ENCODE measurements around the gene ZSWIM3. TPM values are rescaled to one million over a fixed set of nuclear protein-coding genes. Genes with fewer than 3 reads are reported as not detected.
A peak's percentile ranks its signal among the peaks of the same experiment; 100 is the strongest.
"Not testable (repeated sequence)": the region's sequence is repeated elsewhere in the genome, so short reads cannot be mapped to it uniquely, and the experiment has no call there.

The ZSWIM3 gene
- total and polyA plus RNA-seq, 8 donors: 3.5 to 6.7 (median 5.7) TPM

DNA sequence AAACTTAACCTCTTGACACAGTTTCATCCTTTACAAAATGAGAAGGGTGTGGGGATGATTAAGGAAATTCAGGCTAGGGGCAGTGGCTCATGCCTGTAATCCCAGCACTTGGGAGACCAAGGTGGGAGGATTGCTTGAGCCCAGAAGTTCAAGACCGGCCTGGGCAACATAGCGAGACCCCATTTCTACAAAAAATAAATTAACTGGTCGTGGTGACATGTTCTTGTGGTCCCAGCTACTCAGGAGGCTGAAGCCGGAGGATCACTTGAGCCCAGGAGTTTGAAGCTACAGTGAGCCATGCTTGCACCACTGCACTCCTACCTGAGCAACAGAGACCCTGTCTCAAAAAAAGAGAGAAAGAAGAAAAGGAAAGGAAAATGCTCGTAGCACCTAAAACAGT lies 9.0 kb downstream of the ZSWIM3 start:
- ATAC-seq: no peak
- H3K27me3 ChIP-seq: no peaks in the 10 kb centered on the region
- H3K4me1 ChIP-seq: peaks cover 0 to 5% of the 10 kb centered on the region in 2 donors
- H3K36me3 ChIP-seq: no peaks in the 10 kb centered on the region
- no peaks in the 10 kb centered on the region for H3K9me3 ChIP-seq
- intact Hi-C loops (cut with DNase I): no loop called here
- no peak overlapping the region for H3K27ac ChIP-seq
- TF ChIP-seq CTCF (IDR thresholded peaks at IDR 0.05): no peak
- no peak for DNase-seq
- H3K4me3 ChIP-seq: no peak overlapping the region

DNA sequence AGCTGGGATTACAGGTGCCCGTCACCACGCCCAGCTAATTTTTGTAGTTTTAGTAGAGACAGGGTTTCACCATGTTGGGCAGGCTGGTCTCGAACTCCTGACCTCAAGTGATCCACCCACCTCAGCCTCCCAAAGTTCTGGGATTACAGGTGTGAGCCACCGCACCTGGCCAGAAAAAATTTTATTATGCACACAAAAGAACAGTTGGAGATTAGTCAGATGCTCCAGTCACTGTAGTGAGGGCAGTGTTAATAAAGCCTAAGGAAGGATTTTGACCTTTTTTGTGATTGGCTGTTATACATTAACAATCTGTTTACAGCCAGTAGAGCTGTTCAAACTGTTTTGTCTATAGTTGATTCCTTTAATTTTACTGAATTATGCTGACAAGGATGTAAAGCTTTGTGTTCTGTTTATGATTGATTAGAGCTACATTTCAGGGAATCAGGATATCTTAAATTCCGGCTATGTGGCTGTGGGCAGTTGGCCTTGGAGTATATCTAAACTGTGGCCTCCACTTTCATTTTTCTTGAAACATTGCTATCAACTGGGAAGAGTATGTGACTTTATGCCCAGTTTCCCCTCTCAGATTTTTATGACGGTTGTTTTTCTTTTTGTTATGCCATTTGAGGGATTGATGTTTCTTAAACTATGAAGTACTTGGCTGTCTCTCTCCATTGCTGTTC lies 9.9 kb downstream of the ZSWIM3 start:
- Histone ChIP-seq H3K4me3 (no peak overlapping the region), H3K27me3 (no peaks in the 10 kb centered on the region), H3K36me3 (no peaks in the 10 kb centered on the region), H3K4me1 (peaks cover 0 to 5% of the 10 kb centered on the region in 2 donors), H3K9me3 (no peaks in the 10 kb centered on the region), H3K27ac (no peak overlapping the region)
- ATAC-seq (peak; percentile 33), DNase-seq (no peak)
- no peak for TF ChIP-seq CTCF (IDR thresholded peaks at IDR 0.05)
- intact Hi-C loops (cut with DNase I): no loop called here

DNA sequence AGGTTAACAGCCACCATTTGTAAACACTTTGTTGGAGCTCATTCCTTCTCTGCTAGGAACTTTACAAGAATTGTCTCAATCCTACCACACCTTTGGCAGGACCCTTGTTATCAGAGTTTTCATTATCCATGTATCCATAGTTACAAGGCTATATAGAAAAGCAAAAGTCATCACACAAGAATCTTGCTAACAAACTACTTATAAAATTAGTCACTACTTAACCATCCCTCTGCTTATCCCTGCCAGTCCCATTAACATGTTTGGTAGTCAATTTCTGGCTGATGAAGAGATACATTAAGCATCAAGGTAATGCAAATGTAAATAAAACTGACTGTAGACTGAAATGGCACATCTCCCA lies 10.4 kb downstream of the ZSWIM3 start:
- intact Hi-C loops (cut with DNase I): no loop called here
- TF ChIP-seq CTCF (IDR thresholded peaks at IDR 0.05): no peak
- Histone ChIP-seq H3K27me3 (no peaks in the 10 kb centered on the region), H3K4me1 (peaks cover 0 to 5% of the 10 kb centered on the region in 2 donors), H3K36me3 (peaks cover 0 to 1% of the 10 kb centered on the region in 2 donors), H3K9me3 (no peaks in the 10 kb centered on the region), H3K27ac (no peak overlapping the region), H3K4me3 (no peak overlapping the region)
- ATAC-seq (peak; percentile 74), DNase-seq (no peak)

GRCh38 chr20:45872626-45873025 lies 15.2 kb downstream of the ZSWIM3 start:
- no peak overlapping the region for H3K27ac ChIP-seq
- no peak for TF ChIP-seq CTCF (IDR thresholded peaks at IDR 0.05)
- H3K4me1 ChIP-seq: no peaks in the 10 kb centered on the region
- no peak for ATAC-seq
- H3K9me3 ChIP-seq: no peaks in the 10 kb centered on the region
- DNase-seq: no peak
- no peaks in the 10 kb centered on the region for H3K27me3 ChIP-seq
- intact Hi-C loops (cut with DNase I): no loop called here
- H3K4me3 ChIP-seq: no peak overlapping the region
- H3K36me3 ChIP-seq: peaks cover 0 to 16% of the 10 kb centered on the region in 2 donors

GRCh38 chr20:45873409-45874103 lies 16.1 kb downstream of the ZSWIM3 start:
- H3K36me3 ChIP-seq: peaks cover 0 to 25% of the 10 kb centered on the region in 2 donors
- no peaks in the 10 kb centered on the region for H3K9me3 ChIP-seq
- DNase-seq (no peak), ATAC-seq (no peak)
- no peaks in the 10 kb centered on the region for H3K27me3 ChIP-seq
- intact Hi-C loops (cut with DNase I): no loop called here
- H3K4me1 ChIP-seq: no peaks in the 10 kb centered on the region
- no peak for TF ChIP-seq CTCF (IDR thresholded peaks at IDR 0.05)
- H3K4me3 ChIP-seq: no peak overlapping the region
- H3K27ac ChIP-seq: no peak overlapping the region

- H3K9me3 ChIP-seq; DNase-seq; H3K4me1 ChIP-seq; H3K27ac ChIP-seq; intact Hi-C loops (cut with DNase I); ATAC-seq; H3K27me3 ChIP-seq; H3K4me3 ChIP-seq: not testable (repeated sequence)
- H3K36me3 ChIP-seq: peaks cover 0 to 30% of the 10 kb centered on the region in 2 donors
These were observed 16.7 kb downstream of the ZSWIM3 start for GRCh38 chr20:45874104-45874481.

Measured in left lung (tissue), 10 donors.